SU-DHL-6 (cell line): Measurements from ENCODE around the gene CDC6.

Source experiments
- EZH2phosphoT487 ChIP-seq: fragments of 200-600 bp; sonication (generic), shearing (Covaris generic); conservative IDR thresholded peaks from 2 replicates; pipeline ENCODE4 v1.6.1; 2018; ENCODE audit warnings: mild to moderate bottlenecking, antibody characterized with exemption, low read length, moderate library complexity, mixed read lengths
- TF ChIP-seq, protein P1 (sequence below): fragments of 200-600 bp; sonication (generic); IDR thresholded peaks from one replicate; pipeline ENCODE4 v1.5.1; 2017; ENCODE audit warnings: antibody characterized with exemption, mild to moderate bottlenecking, low read length, moderate library complexity; ENCODE audit not compliant: insufficient read depth, poor library complexity, severe bottlenecking

DNA sequence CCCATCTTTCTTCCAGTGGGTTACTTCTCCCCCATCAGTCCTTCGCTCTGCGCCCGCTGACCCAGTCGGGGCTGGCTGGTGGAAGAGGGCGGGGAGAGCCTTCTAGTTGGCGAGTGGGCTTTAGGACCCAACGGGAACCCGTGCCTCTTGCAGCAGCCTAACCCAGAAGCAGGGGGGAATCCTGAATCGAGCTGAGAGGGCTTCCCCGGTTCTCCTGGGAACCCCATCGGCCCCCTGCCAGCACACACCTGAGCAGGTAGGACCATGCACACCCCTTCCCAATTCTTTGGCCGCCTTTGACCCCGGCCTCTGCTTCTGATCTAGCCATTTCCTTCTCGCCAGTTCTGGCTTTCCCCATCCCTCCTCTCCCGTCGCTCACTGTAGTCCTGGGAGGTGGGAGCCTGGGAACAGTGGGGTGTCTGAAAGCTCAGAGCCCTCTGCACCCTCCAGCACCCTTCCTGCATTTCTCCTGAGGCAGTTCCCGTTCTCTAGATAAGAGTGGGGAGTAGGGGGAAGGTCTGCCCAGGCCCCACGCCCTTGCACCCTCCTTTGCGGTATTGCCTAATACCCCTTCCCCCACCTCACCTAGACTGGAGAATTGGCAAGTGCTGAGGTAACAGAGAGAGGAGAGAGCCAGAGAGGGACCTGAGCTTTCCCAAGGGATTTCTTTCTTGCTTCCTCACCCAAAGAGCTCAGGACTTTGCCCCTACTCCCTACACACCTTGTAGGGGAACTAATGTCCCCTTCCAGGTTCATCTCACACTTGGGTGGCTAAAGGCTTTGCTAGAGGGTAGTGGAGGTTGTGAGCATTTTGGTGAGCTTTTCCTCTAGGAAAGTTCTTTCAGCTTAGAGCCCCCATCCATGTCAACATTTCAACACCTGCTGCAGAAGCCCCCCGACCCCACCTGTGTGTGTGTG lies 21.6 kb downstream of the CDC6 start, which contains the start of gene RARA:
- TF ChIP-seq, protein P1, sequence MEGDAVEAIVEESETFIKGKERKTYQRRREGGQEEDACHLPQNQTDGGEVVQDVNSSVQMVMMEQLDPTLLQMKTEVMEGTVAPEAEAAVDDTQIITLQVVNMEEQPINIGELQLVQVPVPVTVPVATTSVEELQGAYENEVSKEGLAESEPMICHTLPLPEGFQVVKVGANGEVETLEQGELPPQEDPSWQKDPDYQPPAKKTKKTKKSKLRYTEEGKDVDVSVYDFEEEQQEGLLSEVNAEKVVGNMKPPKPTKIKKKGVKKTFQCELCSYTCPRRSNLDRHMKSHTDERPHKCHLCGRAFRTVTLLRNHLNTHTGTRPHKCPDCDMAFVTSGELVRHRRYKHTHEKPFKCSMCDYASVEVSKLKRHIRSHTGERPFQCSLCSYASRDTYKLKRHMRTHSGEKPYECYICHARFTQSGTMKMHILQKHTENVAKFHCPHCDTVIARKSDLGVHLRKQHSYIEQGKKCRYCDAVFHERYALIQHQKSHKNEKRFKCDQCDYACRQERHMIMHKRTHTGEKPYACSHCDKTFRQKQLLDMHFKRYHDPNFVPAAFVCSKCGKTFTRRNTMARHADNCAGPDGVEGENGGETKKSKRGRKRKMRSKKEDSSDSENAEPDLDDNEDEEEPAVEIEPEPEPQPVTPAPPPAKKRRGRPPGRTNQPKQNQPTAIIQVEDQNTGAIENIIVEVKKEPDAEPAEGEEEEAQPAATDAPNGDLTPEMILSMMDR, result no peak
- TF ChIP-seq EZH2phosphoT487, result no peak
